Fibroblast of lung (primary cell): ENCODE measurements around the gene THBS4. TPM values are rescaled to one million over a fixed set of nuclear protein-coding genes. Genes with fewer than 3 reads are reported as not detected.

Source experiments
- DNase-seq, 2 donors: peaks; one replicate each; pipeline versions ENCODE4 v3.0.0 to v3.0.0-alpha.2; 2010; ENCODE audit warnings: low read depth in 2 of 2
- H2AFZ ChIP-seq: 2 replicates; pipeline ENCODE4 v1.5.1; 2012; ENCODE audit warnings: low read length, control low read depth, inconsistent platforms
- H3K27ac ChIP-seq: 2 replicates; pipeline ENCODE4 v1.5.1; 2011; ENCODE audit warnings: low read length, control low read depth; ENCODE audit not compliant: insufficient read depth
- H3K27me3 ChIP-seq: 2 replicates; pipeline ENCODE4 v1.5.1; 2011; ENCODE audit warnings: mild to moderate bottlenecking, low read length; ENCODE audit not compliant: control insufficient read depth, insufficient read depth
- H3K36me3 ChIP-seq: 2 replicates; pipeline ENCODE4 v1.5.1; 2011; ENCODE audit warnings: low read length; ENCODE audit not compliant: control insufficient read depth, insufficient read depth
- H3K4me1 ChIP-seq: 2 replicates; pipeline ENCODE4 v1.5.1; 2011; ENCODE audit warnings: low read length; ENCODE audit not compliant: control insufficient read depth, insufficient read depth; ENCODE audit errors: extremely low read depth
- H3K4me2 ChIP-seq: 2 replicates; pipeline ENCODE4 v1.5.1; 2011; ENCODE audit warnings: low read length, control low read depth; ENCODE audit not compliant: insufficient read depth; ENCODE audit errors: extremely low read depth
- H3K4me3 ChIP-seq, 4 experiments: fragments of 200-600 bp in 1 of 4; sonication (generic) in 1 of 4; replicated peaks in 1 of 4; 2 replicates each; pipeline ENCODE4 v1.5.1; 2011 to 2016; ENCODE audit warnings: low read length in 4 of 4, low read depth in 3 of 4, mild to moderate bottlenecking in 3 of 4, control low read depth in 2 of 4, inconsistent platforms in 1 of 4, mixed read lengths in 1 of 4; ENCODE audit not compliant: insufficient read depth in 1 of 4; ENCODE audit errors: control extremely low read depth in 1 of 4
- H3K79me2 ChIP-seq: 2 replicates; pipeline ENCODE4 v1.5.1; 2012; ENCODE audit warnings: mild to moderate bottlenecking, low read length, inconsistent platforms; ENCODE audit not compliant: control insufficient read depth, insufficient read depth
- H3K9ac ChIP-seq: 2 replicates; pipeline ENCODE4 v1.5.1; 2011; ENCODE audit warnings: mild to moderate bottlenecking, low read length, control low read depth; ENCODE audit not compliant: insufficient read depth
- H3K9me3 ChIP-seq: 2 replicates; pipeline ENCODE4 v1.5.1; 2012; ENCODE audit warnings: low read depth, low read length; ENCODE audit not compliant: control insufficient read depth, insufficient read depth
- H4K20me1 ChIP-seq: 2 replicates; pipeline ENCODE4 v1.5.1; 2011; ENCODE audit warnings: low read length; ENCODE audit not compliant: control insufficient read depth, insufficient read depth; ENCODE audit errors: extremely low read depth
- CTCF ChIP-seq, 2 donors: IDR thresholded peaks in 1 of 2; conservative IDR thresholded peaks in 1 of 2; 1 replicate in 1 of 2; 2 replicates in 1 of 2; pipeline ENCODE4 v1.5.1; 2011 to 2012; ENCODE audit warnings: low read length in 2 of 2, control low read depth in 1 of 2, inconsistent platforms in 1 of 2, low read depth in 1 of 2, mild to moderate bottlenecking in 1 of 2
- EZH2 ChIP-seq: IDR thresholded peaks from 2 replicates; pipeline ENCODE4 v1.5.1; 2012; ENCODE audit warnings: low read length, control low read depth, mild to moderate bottlenecking; ENCODE audit errors: missing control alignments
- polyA plus RNA-seq, 2 donors: library from polyadenylated mRNA; depleted of rRNA in 1 of 2; stranded (reverse) in 1 of 2; unstranded in 1 of 2; fragments of >200 nt; gene quantifications; 2 replicates each; pipeline ENCODE4 v1.2.1, GENCODE V29; 2011 to 2012; ENCODE audit warnings: missing spikeins in 1 of 2
- total RNA-seq: library from RNA; depleted of rRNA; stranded (reverse); fragments of >200 nt; gene quantifications from 2 replicates; pipeline ENCODE4 v1.2.1, GENCODE V29; 2014

Gene THBS4
- total and polyA plus RNA-seq, 2 donors (not counting 1 experiment from before 2014, with no cell fraction given), result 0.11 to 1.5 TPM

- Histone ChIP-seq H4K20me1 (no peaks in the 10 kb centered on the region), H3K4me3 (no peak overlapping the region), H3K9me3 (no peaks in the 10 kb centered on the region), H2AFZ (no peak overlapping the region), H3K36me3 (no peaks in the 10 kb centered on the region), H3K4me2 (no peak overlapping the region), H3K27me3 (peaks cover 16% of the 10 kb centered on the region), H3K9ac (no peak overlapping the region), H3K4me1 (no peaks in the 10 kb centered on the region), H3K27ac (no peak overlapping the region), H3K79me2 (no peaks in the 10 kb centered on the region)
- TF ChIP-seq CTCF (conservative IDR thresholded peaks at IDR 0.05 in 1 of 2, IDR thresholded peaks at IDR 0.05 in 1 of 2; ENCODE audit: low read depth in 1 of 2, low read length in 2 of 2) (no peak), EZH2 (no peak)
- no peak for DNase-seq
Measured at GRCh38 chr5:80041527-80041926, 6.4 kb downstream of the THBS4 start.

GRCh38 chr5:80042330-80042729 lies 7.2 kb downstream of the THBS4 start:
- Histone ChIP-seq H2AFZ (no peak overlapping the region), H3K27ac (no peak overlapping the region), H3K79me2 (no peaks in the 10 kb centered on the region), H3K4me2 (no peak overlapping the region), H3K27me3 (peaks cover 13% of the 10 kb centered on the region), H3K4me3 (no peak overlapping the region), H3K4me1 (no peaks in the 10 kb centered on the region), H3K36me3 (no peaks in the 10 kb centered on the region), H3K9ac (no peak overlapping the region), H3K9me3 (no peaks in the 10 kb centered on the region), H4K20me1 (no peaks in the 10 kb centered on the region)
- TF ChIP-seq EZH2, result no peak
- TF ChIP-seq CTCF (conservative IDR thresholded peaks at IDR 0.05 in 1 of 2, IDR thresholded peaks at IDR 0.05 in 1 of 2; ENCODE audit: low read depth in 1 of 2, low read length in 2 of 2), result no peak
- DNase-seq, result no peak

GRCh38 chr5:80043187-80043586 lies 8.0 kb downstream of the THBS4 start:
- no peaks in the 10 kb centered on the region for H3K79me2 ChIP-seq
- H3K27ac ChIP-seq, result no peak overlapping the region
- no peak for DNase-seq
- H3K4me1 ChIP-seq, result no peaks in the 10 kb centered on the region
- no peaks in the 10 kb centered on the region for H3K36me3 ChIP-seq
- no peak overlapping the region for H3K9ac ChIP-seq
- TF ChIP-seq EZH2 (no peak), CTCF (conservative IDR thresholded peaks at IDR 0.05 in 1 of 2, IDR thresholded peaks at IDR 0.05 in 1 of 2; ENCODE audit: low read depth in 1 of 2, low read length in 2 of 2) (no peak)
- no peaks in the 10 kb centered on the region for H3K9me3 ChIP-seq
- H3K4me3 ChIP-seq, result no peak overlapping the region
- no peak overlapping the region for H2AFZ ChIP-seq
- H3K4me2 ChIP-seq, result no peak overlapping the region
- peaks cover 13% of the 10 kb centered on the region for H3K27me3 ChIP-seq
- H4K20me1 ChIP-seq, result no peaks in the 10 kb centered on the region
